ENCODE results near the gene GJB3. TPM values are rescaled to one million over a fixed set of nuclear protein-coding genes. Genes with fewer than 3 reads are reported as not detected.
"Not testable (repeated sequence)": the region's sequence is repeated elsewhere in the genome, so short reads cannot be mapped to it uniquely, and the experiment has no call there.

The GJB3 gene
- total RNA-seq, 1 donor from 2014 or later = 24.6 TPM

- intact Hi-C loops (cut with DNase I) = no loop called here
- TF ChIP-seq CTCF (IDR thresholded peaks at IDR 0.05) (no peak), POLR2AphosphoS5 (IDR thresholded peaks at IDR 0.05; ENCODE audit: insufficient read depth in 1 of 2, low read depth in 1 of 2) (peak in 1 of 2 donors; percentile 33)
- no peaks in the 10 kb centered on the region for H3K27me3 ChIP-seq
- no peak overlapping the region for H3K27ac ChIP-seq
- H3K9me3 ChIP-seq = no peaks in the 10 kb centered on the region
- H3K36me3 ChIP-seq = no peaks in the 10 kb centered on the region
- H3K4me1 ChIP-seq = peaks cover 5% of the 10 kb centered on the region
- H3K4me3 ChIP-seq = no peak overlapping the region
- no peak for DNase-seq (ENCODE audit: extremely low spot score in 2 of 2)
These were observed 17.8 kb upstream of the GJB3 start for GRCh38 chr1:34763142-34763781.

- Histone ChIP-seq H3K4me3 (no peak overlapping the region), H3K9me3 (no peaks in the 10 kb centered on the region), H3K27ac (no peak overlapping the region), H3K27me3 (no peaks in the 10 kb centered on the region), H3K36me3 (no peaks in the 10 kb centered on the region), H3K4me1 (no peaks in the 10 kb centered on the region)
- no peak for DNase-seq (ENCODE audit: extremely low spot score in 2 of 2)
- TF ChIP-seq POLR2AphosphoS5 (IDR thresholded peaks at IDR 0.05; ENCODE audit: insufficient read depth in 1 of 2, low read depth in 1 of 2) (no peak), CTCF (IDR thresholded peaks at IDR 0.05) (no peak)
- intact Hi-C loops (cut with DNase I) = no loop called here
These were observed 12.2 kb upstream of the GJB3 start for GRCh38 chr1:34768856-34769255.

- no peaks in the 10 kb centered on the region for H3K27me3 ChIP-seq
- no peaks in the 10 kb centered on the region for H3K4me1 ChIP-seq
- no peak overlapping the region for H3K4me3 ChIP-seq
- H3K9me3 ChIP-seq = no peaks in the 10 kb centered on the region
- no peaks in the 10 kb centered on the region for H3K36me3 ChIP-seq
- TF ChIP-seq POLR2A (IDR thresholded peaks at IDR 0.05) (no peak), POLR2AphosphoS5 (IDR thresholded peaks at IDR 0.05; ENCODE audit: insufficient read depth in 1 of 2, low read depth in 1 of 2) (no peak), CTCF (IDR thresholded peaks at IDR 0.05) (no peak)
- DNase-seq (ENCODE audit: extremely low spot score in 2 of 2) = no peak
- intact Hi-C loops (cut with DNase I) = no loop called here
- no peak overlapping the region for H3K27ac ChIP-seq
These were observed 10.0 kb upstream of the GJB3 start for GRCh38 chr1:34770891-34771504.

GRCh38 chr1:34771573-34772371, 9.2 kb upstream of the GJB3 start:
- no peaks in the 10 kb centered on the region for H3K36me3 ChIP-seq
- TF ChIP-seq POLR2AphosphoS5 (IDR thresholded peaks at IDR 0.05; ENCODE audit: insufficient read depth in 1 of 2, low read depth in 1 of 2) (no peak), CTCF (IDR thresholded peaks at IDR 0.05) (no peak), POLR2A (IDR thresholded peaks at IDR 0.05) (no peak)
- intact Hi-C loops (cut with DNase I) = no loop called here

GRCh38 chr1:34773114-34773513, 7.9 kb upstream of the GJB3 start:
- DNase-seq (ENCODE audit: extremely low spot score in 2 of 2); intact Hi-C loops (cut with DNase I); H3K4me3 ChIP-seq; H3K27me3 ChIP-seq; H3K36me3 ChIP-seq; H3K27ac ChIP-seq; H3K9me3 ChIP-seq; H3K4me1 ChIP-seq: not testable (repeated sequence)

More at GRCh38 chr1:34771573-34772371, 9.2 kb upstream of the GJB3 start:
- H3K9me3 ChIP-seq = no peaks in the 10 kb centered on the region
- no peaks in the 10 kb centered on the region for H3K27me3 ChIP-seq
- H3K4me3 ChIP-seq = no peak overlapping the region
- H3K4me1 ChIP-seq = no peaks in the 10 kb centered on the region
- H3K27ac ChIP-seq = no peak overlapping the region
- no peak for DNase-seq (ENCODE audit: extremely low spot score in 2 of 2)

Data from vagina (tissue), 2 donors.